DND-41 (cell line): ENCODE measurements around the gene EP400.

ENCODE experiments used
- ATAC-seq: fragments of 200-7000 bp; cut with Tn5 transposase; 3 replicates; pipeline ENCODE4 v1.9.1; 2021; ENCODE audit warnings: low read depth; ENCODE audit not compliant: insufficient read depth
- DNase-seq: peaks from one replicate; pipeline ENCODE4 v3.0.0-alpha.2; 2020
- H2AFZ ChIP-seq: 2 replicates; pipeline ENCODE4 v1.6.0; 2012; ENCODE audit warnings: low read depth, low read length
- H3K27ac ChIP-seq: 2 replicates; pipeline ENCODE4 v1.5.1; 2012; ENCODE audit warnings: low read length, inconsistent platforms
- H3K27me3 ChIP-seq: fragments of 200-600 bp; sonication (generic); 2 replicates; pipeline ENCODE4 v1.6.0; 2012; ENCODE audit warnings: low read length, mild to moderate bottlenecking, inconsistent platforms; ENCODE audit not compliant: insufficient read depth, poor library complexity
- H3K36me3 ChIP-seq: 2 replicates; pipeline ENCODE4 v1.5.1; 2012; ENCODE audit warnings: low read length, inconsistent platforms; ENCODE audit not compliant: insufficient read depth
- H3K4me1 ChIP-seq: 2 replicates; pipeline ENCODE4 v1.5.1; 2012; ENCODE audit warnings: mild to moderate bottlenecking, low read length; ENCODE audit not compliant: insufficient read depth
- H3K4me2 ChIP-seq: 2 replicates; pipeline ENCODE4 v1.6.0; 2012; ENCODE audit warnings: mild to moderate bottlenecking, moderate library complexity, low read length, inconsistent platforms; ENCODE audit not compliant: insufficient read depth
- H3K4me3 ChIP-seq, 2 experiments: fragments of 200-600 bp in 1 of 2; shearing (Covaris generic) in 1 of 2; 2 replicates each; pipeline ENCODE4 v1.5.1; 2012 to 2016; ENCODE audit warnings: inconsistent platforms in 2 of 2, low read length in 2 of 2, mild to moderate bottlenecking in 2 of 2, low read depth in 1 of 2, moderate library complexity in 1 of 2
- H3K79me2 ChIP-seq: 2 replicates; pipeline ENCODE4 v1.6.0; 2012; ENCODE audit warnings: low read length, inconsistent platforms; ENCODE audit not compliant: insufficient read depth
- H3K9ac ChIP-seq: 2 replicates; pipeline ENCODE4 v1.6.0; 2012; ENCODE audit warnings: low read depth, mild to moderate bottlenecking, inconsistent platforms, low read length, moderate library complexity
- H3K9me3 ChIP-seq: 2 replicates; pipeline ENCODE4 v1.5.1; 2012; ENCODE audit warnings: low read length, moderate library complexity, mild to moderate bottlenecking, inconsistent platforms; ENCODE audit not compliant: insufficient read depth, severe bottlenecking
- H4K20me1 ChIP-seq: 2 replicates; pipeline ENCODE4 v1.6.0; 2012; ENCODE audit warnings: low read length; ENCODE audit not compliant: insufficient read depth
- EZH2 ChIP-seq: IDR thresholded peaks from 3 replicates; pipeline ENCODE4 v1.6.1; 2012; ENCODE audit warnings: borderline replicate concordance, low read depth, mild to moderate bottlenecking, moderate library complexity, low read length, inconsistent platforms; ENCODE audit not compliant: severe bottlenecking
- TF ChIP-seq, protein P1 (sequence below): IDR thresholded peaks from 2 replicates; pipeline ENCODE4 v1.5.1; 2012; ENCODE audit warnings: borderline replicate concordance, low read length, moderate library complexity, mild to moderate bottlenecking; ENCODE audit not compliant: poor library complexity, severe bottlenecking; ENCODE audit errors: extremely low read depth

Gene EP400

DNA sequence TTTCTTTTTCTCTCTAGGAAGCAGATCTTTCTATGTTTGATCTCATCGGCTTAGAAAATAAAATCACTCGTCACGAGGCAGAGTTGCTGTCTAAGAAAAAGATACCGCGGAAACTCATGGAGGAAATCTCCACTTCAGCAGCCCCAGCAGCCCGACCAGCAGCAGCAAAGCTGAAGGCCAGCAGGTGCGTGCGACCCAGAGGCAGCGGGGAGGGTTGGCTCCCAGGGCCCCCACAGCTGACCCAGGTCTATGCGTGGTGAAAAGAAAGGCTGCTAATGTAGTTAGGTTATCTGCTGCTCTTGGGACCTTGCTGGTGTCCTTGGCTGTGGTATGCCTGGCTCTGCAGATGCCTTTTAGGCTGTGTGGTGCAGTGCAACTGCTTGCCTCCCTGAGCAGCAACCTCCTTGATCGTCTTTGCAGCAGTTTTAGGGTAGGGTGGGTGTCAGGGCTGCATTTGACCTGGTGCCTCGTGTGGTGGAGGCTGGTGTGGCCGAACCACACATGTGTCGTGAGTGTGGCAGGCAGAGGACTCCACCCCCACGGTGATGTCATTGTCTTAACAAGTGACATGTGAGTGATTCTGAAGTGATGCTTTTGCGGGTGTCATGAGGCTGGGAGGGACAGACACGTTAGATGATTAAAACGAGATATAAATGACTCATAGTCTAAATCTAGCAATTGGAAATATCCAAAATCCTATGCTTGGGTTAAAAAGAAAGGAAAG is 68.6 kb downstream of the EP400 start:
- Histone ChIP-seq H3K79me2 (no peaks in the 10 kb centered on the region), H4K20me1 (peaks cover 11% of the 10 kb centered on the region), H3K27ac (no peak overlapping the region), H3K4me2 (no peak overlapping the region), H3K27me3 (no peaks in the 10 kb centered on the region), H3K4me3 (no peak overlapping the region), H3K9me3 (no peaks in the 10 kb centered on the region), H3K36me3 (peaks cover 96% of the 10 kb centered on the region), H3K4me1 (no peaks in the 10 kb centered on the region), H3K9ac (no peak overlapping the region), H2AFZ (no peak overlapping the region)
- no peak for TF ChIP-seq EZH2
- TF ChIP-seq, protein P1, sequence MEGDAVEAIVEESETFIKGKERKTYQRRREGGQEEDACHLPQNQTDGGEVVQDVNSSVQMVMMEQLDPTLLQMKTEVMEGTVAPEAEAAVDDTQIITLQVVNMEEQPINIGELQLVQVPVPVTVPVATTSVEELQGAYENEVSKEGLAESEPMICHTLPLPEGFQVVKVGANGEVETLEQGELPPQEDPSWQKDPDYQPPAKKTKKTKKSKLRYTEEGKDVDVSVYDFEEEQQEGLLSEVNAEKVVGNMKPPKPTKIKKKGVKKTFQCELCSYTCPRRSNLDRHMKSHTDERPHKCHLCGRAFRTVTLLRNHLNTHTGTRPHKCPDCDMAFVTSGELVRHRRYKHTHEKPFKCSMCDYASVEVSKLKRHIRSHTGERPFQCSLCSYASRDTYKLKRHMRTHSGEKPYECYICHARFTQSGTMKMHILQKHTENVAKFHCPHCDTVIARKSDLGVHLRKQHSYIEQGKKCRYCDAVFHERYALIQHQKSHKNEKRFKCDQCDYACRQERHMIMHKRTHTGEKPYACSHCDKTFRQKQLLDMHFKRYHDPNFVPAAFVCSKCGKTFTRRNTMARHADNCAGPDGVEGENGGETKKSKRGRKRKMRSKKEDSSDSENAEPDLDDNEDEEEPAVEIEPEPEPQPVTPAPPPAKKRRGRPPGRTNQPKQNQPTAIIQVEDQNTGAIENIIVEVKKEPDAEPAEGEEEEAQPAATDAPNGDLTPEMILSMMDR = peak; percentile 10
- ATAC-seq (no peak), DNase-seq (no peak)

DNA sequence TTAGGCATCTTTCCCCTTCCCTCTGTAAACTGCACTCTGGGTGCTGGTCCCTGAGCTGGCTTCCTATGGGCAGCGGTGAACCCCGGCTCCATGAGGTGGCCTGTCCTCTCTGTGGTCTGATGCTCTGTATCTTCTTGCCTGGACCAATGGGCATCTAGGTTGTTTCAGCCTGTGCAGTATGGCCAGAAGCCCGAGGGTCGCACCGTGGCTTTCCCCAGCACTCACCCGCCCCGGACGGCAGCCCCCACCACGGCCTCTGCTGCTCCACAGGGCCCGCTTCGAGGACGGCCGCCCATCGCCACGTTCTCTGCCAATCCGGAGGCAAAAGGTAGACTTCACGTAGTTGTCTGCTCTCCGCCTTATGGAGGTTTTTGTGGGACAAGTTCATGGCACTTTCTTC is 70.1 kb downstream of the EP400 start:
- H3K36me3 ChIP-seq = peaks cover 95% of the 10 kb centered on the region
- H2AFZ ChIP-seq = no peak overlapping the region
- no peaks in the 10 kb centered on the region for H3K79me2 ChIP-seq
- no peaks in the 10 kb centered on the region for H3K9me3 ChIP-seq
- no peak overlapping the region for H3K9ac ChIP-seq
- no peak overlapping the region for H3K4me2 ChIP-seq
- no peaks in the 10 kb centered on the region for H3K27me3 ChIP-seq
- no peaks in the 10 kb centered on the region for H3K4me1 ChIP-seq
- TF ChIP-seq EZH2 = no peak
- TF ChIP-seq, protein P1 = no peak
- H3K4me3 ChIP-seq = no peak overlapping the region
- peaks cover 13% of the 10 kb centered on the region for H4K20me1 ChIP-seq
- no peak for DNase-seq
- no peak for ATAC-seq
- H3K27ac ChIP-seq = no peak overlapping the region

DNA sequence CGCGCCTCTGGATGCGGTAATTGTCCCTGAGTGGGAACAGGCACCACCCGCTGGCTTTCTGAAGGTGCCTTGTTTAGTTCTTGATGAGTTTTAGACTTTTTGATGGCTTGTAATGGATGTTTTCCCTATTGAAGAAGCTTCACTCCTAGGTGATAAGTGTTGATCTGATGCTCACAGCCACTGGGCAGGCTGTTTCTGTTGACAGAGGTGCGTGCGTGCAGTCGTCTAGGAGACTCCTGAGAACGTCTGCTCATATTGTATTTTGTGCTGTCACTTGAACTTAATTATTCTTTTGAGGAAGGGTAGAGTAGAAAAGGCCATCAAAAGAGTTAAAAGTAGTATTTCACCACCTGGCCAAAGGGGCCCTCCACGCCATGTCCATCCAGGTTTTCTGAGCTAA is 70.5 kb downstream of the EP400 start:
- Histone ChIP-seq H3K9me3 (no peaks in the 10 kb centered on the region), H3K79me2 (no peaks in the 10 kb centered on the region), H3K4me3 (no peak overlapping the region), H3K9ac (no peak overlapping the region), H3K4me2 (no peak overlapping the region), H3K27me3 (no peaks in the 10 kb centered on the region), H3K36me3 (peaks cover 95% of the 10 kb centered on the region), H4K20me1 (peaks cover 13% of the 10 kb centered on the region), H3K27ac (no peak overlapping the region), H3K4me1 (no peaks in the 10 kb centered on the region), H2AFZ (no peak overlapping the region)
- DNase-seq = no peak
- TF ChIP-seq EZH2 = no peak
- TF ChIP-seq, protein P1 = no peak
- no peak for ATAC-seq
